Neural cell (in vitro differentiated cells): ENCODE measurements around the gene HACD3.

Source experiments
- CTCF ChIP-seq: fragments of 450-650 bp; IDR thresholded peaks from 2 replicates; pipeline ENCODE4 v1.5.1; 2014; ENCODE audit warnings: antibody characterized with exemption, mild to moderate bottlenecking, moderate library complexity; ENCODE audit not compliant: poor library complexity, severe bottlenecking
- POLR2AphosphoS5 ChIP-seq: IDR thresholded peaks from 2 replicates; pipeline ENCODE4 v1.6.1; 2012
- REST ChIP-seq: IDR thresholded peaks from 2 replicates; pipeline ENCODE4 v1.6.1; 2012; ENCODE audit warnings: borderline replicate concordance
- TAF1 ChIP-seq: IDR thresholded peaks from 2 replicates; pipeline ENCODE4 v1.6.1; 2012; ENCODE audit warnings: low read depth

- TF ChIP-seq CTCF: no peak
- TF ChIP-seq POLR2AphosphoS5: no peak
- no peak for TF ChIP-seq REST
- TF ChIP-seq TAF1: no peak
Measured at GRCh38 chr15:65576664-65577063, 46.4 kb downstream of the HACD3 start.
